KMS-11 (cell line): ENCODE data around the gene BCAS1.

ENCODE experiments used
- H2AFZ ChIP-seq: fragments of 200-600 bp; sonication (generic); 2 replicates; pipeline ENCODE4 v1.6.1; 2016; ENCODE audit warnings: antibody characterized with exemption, mixed run types, low read depth
- H3K27ac ChIP-seq: fragments of 200-600 bp; sonication (generic); 2 replicates; pipeline ENCODE4 v1.6.1; 2016; ENCODE audit warnings: mild to moderate bottlenecking, mixed run types
- H3K27me3 ChIP-seq: fragments of 200-600 bp; sonication (generic); 2 replicates; pipeline ENCODE4 v1.6.1; 2017; ENCODE audit warnings: mild to moderate bottlenecking, low read depth, mixed run types, moderate library complexity; ENCODE audit not compliant: insufficient read depth
- H3K36me3 ChIP-seq: fragments of 200-600 bp; sonication (generic); 2 replicates; pipeline ENCODE4 v1.6.1; 2017; ENCODE audit warnings: mild to moderate bottlenecking, mixed run types; ENCODE audit not compliant: insufficient read depth
- H3K4me1 ChIP-seq: fragments of 200-600 bp; sonication (generic); 2 replicates; pipeline ENCODE4 v1.6.1; 2016; ENCODE audit warnings: mild to moderate bottlenecking, low read depth, mixed run types; ENCODE audit not compliant: poor library complexity, severe bottlenecking
- H3K4me2 ChIP-seq: fragments of 200-600 bp; sonication (generic); 2 replicates; pipeline ENCODE4 v1.7.0; 2016; ENCODE audit warnings: mild to moderate bottlenecking, mixed run types
- H3K4me3 ChIP-seq: fragments of 200-600 bp; sonication (generic); IDR thresholded peaks from 2 replicates; pipeline ENCODE4 v1.6.1; 2017; ENCODE audit warnings: low read depth, low read length, mixed read lengths; ENCODE audit not compliant: insufficient read depth
- H3K79me2 ChIP-seq: fragments of 200-600 bp; sonication (generic); 2 replicates; pipeline ENCODE4 v1.6.1; 2016; ENCODE audit warnings: low read depth, mixed run types; ENCODE audit not compliant: insufficient read depth
- H3K9ac ChIP-seq: fragments of 200-600 bp; sonication (generic); 2 replicates; pipeline ENCODE4 v1.6.1; 2016; ENCODE audit warnings: mild to moderate bottlenecking, mixed run types
- H4K20me1 ChIP-seq: fragments of 200-600 bp; sonication (generic); 2 replicates; pipeline ENCODE4 v1.6.1; 2016; ENCODE audit warnings: mild to moderate bottlenecking, mixed run types; ENCODE audit not compliant: insufficient read depth
- TF ChIP-seq, protein P1 (sequence below): fragments of 200-600 bp; sonication (generic); conservative IDR thresholded peaks from 2 replicates; pipeline ENCODE4 v1.6.1; 2017; ENCODE audit warnings: low read depth, mild to moderate bottlenecking, antibody characterized with exemption, low read length, moderate library complexity, mixed read lengths

Gene BCAS1

DNA sequence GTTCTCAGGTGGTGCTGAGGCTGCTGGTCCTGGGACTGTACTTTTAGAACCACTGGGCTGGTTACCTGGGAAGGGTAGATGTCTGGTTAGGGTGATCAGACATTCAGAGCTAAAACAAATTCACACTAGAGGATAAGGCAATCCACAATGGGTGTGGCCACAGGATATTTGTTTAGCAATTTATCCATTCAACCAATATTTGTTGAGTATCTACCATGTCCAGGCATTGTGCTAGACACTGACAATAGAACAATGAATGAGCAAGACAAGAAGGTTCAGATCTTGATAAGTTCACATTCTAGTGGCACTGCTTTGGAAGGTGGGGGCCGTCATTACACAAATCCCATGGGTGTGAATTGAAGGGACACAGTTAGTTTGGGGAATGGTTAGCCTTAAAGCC lies 131.7 kb downstream of the BCAS1 start:
- no peaks in the 10 kb centered on the region for H3K79me2 ChIP-seq
- H3K36me3 ChIP-seq = no peaks in the 10 kb centered on the region
- no peak overlapping the region for H3K9ac ChIP-seq
- H3K4me1 ChIP-seq = peaks cover 81% of the 10 kb centered on the region
- TF ChIP-seq, protein P1, sequence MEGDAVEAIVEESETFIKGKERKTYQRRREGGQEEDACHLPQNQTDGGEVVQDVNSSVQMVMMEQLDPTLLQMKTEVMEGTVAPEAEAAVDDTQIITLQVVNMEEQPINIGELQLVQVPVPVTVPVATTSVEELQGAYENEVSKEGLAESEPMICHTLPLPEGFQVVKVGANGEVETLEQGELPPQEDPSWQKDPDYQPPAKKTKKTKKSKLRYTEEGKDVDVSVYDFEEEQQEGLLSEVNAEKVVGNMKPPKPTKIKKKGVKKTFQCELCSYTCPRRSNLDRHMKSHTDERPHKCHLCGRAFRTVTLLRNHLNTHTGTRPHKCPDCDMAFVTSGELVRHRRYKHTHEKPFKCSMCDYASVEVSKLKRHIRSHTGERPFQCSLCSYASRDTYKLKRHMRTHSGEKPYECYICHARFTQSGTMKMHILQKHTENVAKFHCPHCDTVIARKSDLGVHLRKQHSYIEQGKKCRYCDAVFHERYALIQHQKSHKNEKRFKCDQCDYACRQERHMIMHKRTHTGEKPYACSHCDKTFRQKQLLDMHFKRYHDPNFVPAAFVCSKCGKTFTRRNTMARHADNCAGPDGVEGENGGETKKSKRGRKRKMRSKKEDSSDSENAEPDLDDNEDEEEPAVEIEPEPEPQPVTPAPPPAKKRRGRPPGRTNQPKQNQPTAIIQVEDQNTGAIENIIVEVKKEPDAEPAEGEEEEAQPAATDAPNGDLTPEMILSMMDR = no peak
- H3K27ac ChIP-seq = no peak overlapping the region
- H2AFZ ChIP-seq = no peak overlapping the region
- H3K4me2 ChIP-seq = no peak overlapping the region; the same call in 1 of the 2 replicates
- no peak overlapping the region for H3K4me3 ChIP-seq
- no peaks in the 10 kb centered on the region for H4K20me1 ChIP-seq
- H3K27me3 ChIP-seq = no peaks in the 10 kb centered on the region

DNA sequence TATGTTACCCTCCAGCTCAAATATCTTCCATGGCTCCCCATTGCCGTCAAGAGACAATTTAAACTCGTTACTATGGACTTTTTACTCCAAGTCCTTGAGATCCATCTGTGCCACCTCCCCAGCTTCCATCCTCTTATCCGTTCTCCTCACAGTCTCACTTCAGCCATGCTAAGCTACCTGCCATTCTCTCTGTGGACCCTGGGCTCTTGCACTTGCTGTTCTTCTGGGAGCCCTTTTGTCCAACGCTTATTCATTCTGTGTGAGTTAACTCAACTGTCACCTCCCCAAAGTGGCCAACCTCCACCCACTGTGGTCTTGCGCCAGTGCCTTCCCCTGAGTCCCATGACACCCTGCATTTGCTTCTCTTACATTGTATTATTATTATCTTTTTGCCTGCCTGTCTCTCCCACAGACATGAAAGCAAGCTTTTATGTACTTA lies 132.4 kb downstream of the BCAS1 start:
- no peak overlapping the region for H3K4me2 ChIP-seq
- TF ChIP-seq, protein P1 = no peak

GRCh38 chr20:53937339-53937741 lies 133.1 kb downstream of the BCAS1 start:
- no peaks in the 10 kb centered on the region for H4K20me1 ChIP-seq
- no peak overlapping the region for H3K4me2 ChIP-seq
- H2AFZ ChIP-seq = no peak overlapping the region
- H3K4me1 ChIP-seq = peaks cover 78% of the 10 kb centered on the region
- TF ChIP-seq, protein P1 = no peak
- H3K27ac ChIP-seq = no peak overlapping the region
- H3K27me3 ChIP-seq = no peaks in the 10 kb centered on the region
- H3K36me3 ChIP-seq = no peaks in the 10 kb centered on the region
- no peaks in the 10 kb centered on the region for H3K79me2 ChIP-seq
- H3K9ac ChIP-seq = no peak overlapping the region
- H3K4me3 ChIP-seq = no peak overlapping the region

More for the DNA sequence above, 132.4 kb downstream of the BCAS1 start:
- Histone ChIP-seq H2AFZ (no peak overlapping the region), H3K4me3 (no peak overlapping the region), H3K79me2 (no peaks in the 10 kb centered on the region), H3K36me3 (no peaks in the 10 kb centered on the region), H3K27ac (no peak overlapping the region), H3K9ac (no peak overlapping the region), H3K4me1 (peaks cover 81% of the 10 kb centered on the region), H4K20me1 (no peaks in the 10 kb centered on the region), H3K27me3 (no peaks in the 10 kb centered on the region)

DNA sequence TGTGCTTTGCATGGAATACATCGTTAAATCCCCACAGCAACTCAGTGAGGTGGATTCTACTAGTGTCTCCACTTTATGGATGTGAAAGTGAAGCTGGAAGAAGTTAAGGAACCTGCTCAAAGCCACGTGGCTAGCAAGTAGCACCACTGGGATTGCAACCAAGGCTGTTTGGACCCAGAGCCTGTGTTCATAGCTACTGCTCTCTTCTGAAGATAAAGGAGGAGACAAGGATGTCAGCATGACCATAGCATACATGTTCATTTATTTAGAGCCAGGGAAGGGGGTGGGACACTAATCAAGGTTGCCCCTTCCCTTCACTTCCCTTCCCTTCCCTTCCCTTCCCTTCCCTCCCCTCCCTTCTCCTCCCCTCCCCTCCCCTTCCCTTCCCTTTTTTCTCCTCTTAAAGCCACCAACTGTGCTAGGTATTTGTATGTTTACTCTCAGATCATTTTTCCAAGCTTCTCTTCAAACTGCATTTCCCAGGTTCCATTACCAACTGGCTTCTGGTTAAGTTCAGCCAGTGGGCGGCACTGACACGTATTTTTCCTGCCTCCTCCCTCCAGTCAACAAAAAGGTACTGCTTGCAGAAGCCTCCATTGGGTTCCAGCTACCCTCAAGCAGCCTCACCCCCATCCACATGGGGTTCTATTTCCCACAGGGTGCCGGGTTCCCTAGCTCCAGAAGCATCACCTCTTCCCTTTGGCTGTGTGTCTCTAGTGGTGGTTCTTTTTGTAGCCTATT lies 134.9 kb downstream of the BCAS1 start:
- H3K4me2 ChIP-seq = peak overlapping the region; percentile 76
- H3K4me3 ChIP-seq = no peak overlapping the region
- no peaks in the 10 kb centered on the region for H3K27me3 ChIP-seq
- peak overlapping the region; percentile 73 for H3K27ac ChIP-seq
- no peaks in the 10 kb centered on the region for H3K79me2 ChIP-seq
- peaks cover 78% of the 10 kb centered on the region for H3K4me1 ChIP-seq
- H3K9ac ChIP-seq = peak overlapping the region; percentile 41
- H4K20me1 ChIP-seq = no peaks in the 10 kb centered on the region
- no peaks in the 10 kb centered on the region for H3K36me3 ChIP-seq
- TF ChIP-seq, protein P1 = no peak
- peak overlapping the region; percentile 43 for H2AFZ ChIP-seq
